AG09309 (cell line): ENCODE measurements around the gene SLC8A1.

ENCODE experiments used
- DNase-seq: peaks from one replicate; pipeline ENCODE4 v3.0.0-alpha.2; 2010; ENCODE audit warnings: low read depth
- H3K4me3 ChIP-seq: 2 replicates; pipeline ENCODE4 v1.5.1; 2011; ENCODE audit warnings: mild to moderate bottlenecking, low read depth, low read length, moderate library complexity; ENCODE audit not compliant: control insufficient read depth
- TF ChIP-seq, protein P1 (sequence below): IDR thresholded peaks from 2 replicates; pipeline ENCODE4 v1.5.1; 2011; ENCODE audit warnings: mild to moderate bottlenecking, low read depth, low read length, inconsistent platforms; ENCODE audit not compliant: insufficient read depth, control insufficient read depth; ENCODE audit errors: missing control alignments

SLC8A1 gene

DNA sequence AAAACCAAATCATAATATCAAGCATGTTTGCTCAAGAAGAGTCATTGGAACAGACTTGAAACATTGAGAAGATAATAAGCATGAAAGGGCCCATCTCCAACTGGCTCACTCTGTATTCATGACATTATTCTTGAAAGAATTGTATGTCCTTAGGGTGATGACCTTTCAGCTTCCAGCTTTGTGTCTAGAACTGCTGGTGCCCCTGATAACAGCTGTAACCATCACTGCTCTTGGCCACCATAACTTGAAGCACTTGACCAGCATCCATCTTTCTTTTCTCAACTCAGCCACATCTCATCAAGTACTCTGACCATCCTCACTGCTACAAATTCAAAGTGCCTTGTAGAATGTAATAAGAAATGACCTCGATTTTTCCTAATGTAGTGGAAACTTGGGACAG, 289.9 kb downstream of the SLC8A1 start:
- no peak for DNase-seq

DNA sequence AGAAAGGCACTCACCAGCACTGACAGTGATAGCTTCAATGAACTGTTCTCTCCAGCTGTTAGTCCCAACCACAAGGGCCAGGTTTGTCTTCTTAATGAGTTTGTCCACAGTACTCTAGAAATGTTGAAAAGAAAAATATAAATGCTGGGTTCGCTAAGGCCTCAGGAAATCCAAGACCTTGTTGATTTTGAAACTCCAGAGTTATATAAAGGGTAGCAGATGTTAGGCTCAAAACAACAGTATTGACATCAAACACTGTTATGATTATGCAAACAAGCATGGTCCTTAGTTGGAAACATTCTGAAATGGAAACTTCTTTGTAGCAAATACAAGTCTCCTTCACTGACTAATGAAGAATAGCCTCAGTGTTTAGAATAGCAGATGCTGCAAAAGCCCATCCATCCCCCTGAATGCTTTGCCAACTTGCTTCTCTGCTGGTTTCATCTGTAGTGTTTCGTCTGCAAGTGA, 291.1 kb downstream of the SLC8A1 start:
- DNase-seq = no peak
- no peak overlapping the region for H3K4me3 ChIP-seq
- TF ChIP-seq, protein P1, sequence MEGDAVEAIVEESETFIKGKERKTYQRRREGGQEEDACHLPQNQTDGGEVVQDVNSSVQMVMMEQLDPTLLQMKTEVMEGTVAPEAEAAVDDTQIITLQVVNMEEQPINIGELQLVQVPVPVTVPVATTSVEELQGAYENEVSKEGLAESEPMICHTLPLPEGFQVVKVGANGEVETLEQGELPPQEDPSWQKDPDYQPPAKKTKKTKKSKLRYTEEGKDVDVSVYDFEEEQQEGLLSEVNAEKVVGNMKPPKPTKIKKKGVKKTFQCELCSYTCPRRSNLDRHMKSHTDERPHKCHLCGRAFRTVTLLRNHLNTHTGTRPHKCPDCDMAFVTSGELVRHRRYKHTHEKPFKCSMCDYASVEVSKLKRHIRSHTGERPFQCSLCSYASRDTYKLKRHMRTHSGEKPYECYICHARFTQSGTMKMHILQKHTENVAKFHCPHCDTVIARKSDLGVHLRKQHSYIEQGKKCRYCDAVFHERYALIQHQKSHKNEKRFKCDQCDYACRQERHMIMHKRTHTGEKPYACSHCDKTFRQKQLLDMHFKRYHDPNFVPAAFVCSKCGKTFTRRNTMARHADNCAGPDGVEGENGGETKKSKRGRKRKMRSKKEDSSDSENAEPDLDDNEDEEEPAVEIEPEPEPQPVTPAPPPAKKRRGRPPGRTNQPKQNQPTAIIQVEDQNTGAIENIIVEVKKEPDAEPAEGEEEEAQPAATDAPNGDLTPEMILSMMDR = no peak

More for the DNA sequence above, 289.9 kb downstream of the SLC8A1 start:
- TF ChIP-seq, protein P1 = no peak
- H3K4me3 ChIP-seq = no peak overlapping the region

DNA sequence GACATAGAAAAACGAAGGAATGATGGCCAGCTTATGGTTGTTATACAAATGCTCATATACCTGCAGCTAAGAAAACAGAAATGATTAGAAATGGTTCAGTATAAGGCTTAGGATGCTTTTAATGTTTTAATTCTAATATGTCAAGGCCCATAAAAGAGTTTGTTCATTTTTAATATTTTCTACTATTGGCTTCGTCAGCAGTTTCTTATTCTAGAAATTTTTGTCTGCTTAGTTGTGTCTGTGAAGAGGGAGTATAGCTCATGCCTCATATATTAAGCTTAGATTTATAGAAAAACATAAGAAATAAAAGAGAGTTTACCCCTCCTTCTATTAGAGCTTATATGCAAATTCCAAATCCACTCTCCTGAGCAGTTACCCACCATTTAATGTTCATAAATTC, 292.6 kb downstream of the SLC8A1 start:
- no peak overlapping the region for H3K4me3 ChIP-seq
- no peak for DNase-seq
- TF ChIP-seq, protein P1 = no peak

DNA sequence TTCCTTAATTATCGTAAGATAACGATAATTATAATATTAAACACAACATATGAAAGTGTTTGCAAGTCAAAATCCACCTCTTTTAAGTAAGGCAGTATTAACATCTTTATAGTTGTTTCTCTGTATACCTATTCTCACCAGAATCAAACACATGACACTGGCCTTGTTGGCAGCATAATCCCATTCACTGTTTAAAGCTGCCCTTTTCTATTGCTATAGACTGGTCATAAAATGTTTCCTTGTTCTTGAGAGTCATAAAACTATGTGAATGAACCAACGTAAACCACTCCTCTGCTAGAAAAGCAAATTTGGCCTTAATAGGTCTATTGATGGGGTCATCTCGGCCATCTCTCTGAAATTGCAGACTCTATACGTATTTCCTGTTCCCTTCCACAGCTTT, 293.1 kb downstream of the SLC8A1 start:
- no peak overlapping the region for H3K4me3 ChIP-seq
- TF ChIP-seq, protein P1 = no peak
- DNase-seq = no peak

DNA sequence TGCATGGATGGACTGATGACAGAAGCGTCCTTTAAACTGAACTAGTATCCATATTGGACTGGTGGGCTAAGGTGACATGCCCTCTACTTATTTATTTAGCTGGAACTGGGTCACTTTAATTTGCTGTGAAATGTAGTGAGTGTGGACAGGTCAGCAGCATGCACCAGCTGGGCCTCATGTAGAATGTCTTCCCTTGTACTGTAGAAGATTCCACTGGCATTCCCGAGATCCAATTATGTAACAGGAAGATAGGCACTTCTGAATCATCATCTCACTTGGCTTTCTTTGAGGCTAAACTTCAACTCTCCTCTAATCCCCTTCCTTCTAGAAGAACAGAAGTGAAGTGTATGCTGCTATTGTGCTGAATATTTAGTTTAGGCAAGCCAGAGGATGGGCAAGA, 296.2 kb downstream of the SLC8A1 start:
- TF ChIP-seq, protein P1 = no peak
- DNase-seq = no peak
- H3K4me3 ChIP-seq = no peak overlapping the region

DNA sequence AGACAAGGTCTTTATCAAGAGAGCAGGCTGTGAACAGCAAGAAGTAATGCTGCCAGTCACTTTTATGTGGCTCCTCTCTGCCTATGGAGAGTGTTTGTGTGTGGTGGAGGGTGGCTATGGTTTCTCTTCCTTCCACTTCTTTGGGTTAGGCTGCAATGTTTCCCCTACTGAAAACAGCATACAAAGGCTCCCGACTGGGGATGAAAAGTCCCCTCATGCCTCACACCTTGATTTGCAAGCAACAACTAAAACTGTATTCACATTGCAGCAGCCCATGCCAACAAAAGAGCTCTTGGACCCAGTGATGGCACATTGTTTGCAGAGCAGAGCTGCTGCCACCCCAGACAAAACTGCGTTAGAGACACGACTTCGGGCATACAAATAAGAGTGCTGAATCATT, 301.6 kb downstream of the SLC8A1 start:
- H3K4me3 ChIP-seq = no peak overlapping the region
- TF ChIP-seq, protein P1 = no peak
- no peak for DNase-seq

DNA sequence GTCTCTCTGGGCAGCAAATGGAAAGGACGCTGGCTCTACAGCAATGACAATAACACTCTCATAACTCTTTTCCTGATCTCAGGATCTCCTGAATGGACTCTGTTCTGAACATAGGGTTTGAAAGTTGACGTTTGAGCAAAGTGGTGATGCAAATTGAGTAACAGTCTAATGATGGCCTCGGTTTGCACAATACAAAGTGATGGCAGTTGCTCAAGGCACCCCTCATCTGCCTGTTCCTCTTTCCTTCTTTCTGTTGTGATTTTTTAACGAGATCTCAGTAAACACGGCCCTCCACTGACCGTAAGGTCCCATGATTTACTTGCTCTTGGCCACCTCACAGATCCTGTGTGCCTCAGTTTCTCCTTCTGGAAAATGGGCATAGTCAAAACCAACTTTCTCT, 303.6 kb downstream of the SLC8A1 start:
- H3K4me3 ChIP-seq = no peak overlapping the region
- no peak for DNase-seq
- TF ChIP-seq, protein P1 = no peak
